PFSK-1 (cell line): Measurements from ENCODE around the gene RFX2.
A peak's percentile ranks its signal among the peaks of the same experiment; 100 is the strongest.

Source experiments
- FOXP2 ChIP-seq: optimal IDR thresholded peaks from 2 replicates; pipeline ENCODE3; 2011; ENCODE audit warnings: borderline replicate concordance, control low read depth, inconsistent platforms; ENCODE audit not compliant: insufficient read depth; ENCODE audit errors: extremely low read length, extremely low read depth
- POLR2AphosphoS5 ChIP-seq: IDR thresholded peaks from 2 replicates; pipeline ENCODE4 v1.6.1; 2012; ENCODE audit warnings: low read depth, mild to moderate bottlenecking, control low read depth, low read length, moderate library complexity
- REST ChIP-seq, 2 experiments: IDR thresholded peaks; 2 replicates each; pipeline versions ENCODE4 v1.6.1 to v1.8.0; 2011 to 2012; ENCODE audit warnings: low read depth in 2 of 2, low read length in 2 of 2, control low read depth in 1 of 2, inconsistent platforms in 1 of 2, mild to moderate bottlenecking in 1 of 2, moderate library complexity in 1 of 2; ENCODE audit not compliant: insufficient read depth in 1 of 2
- SIN3A ChIP-seq: IDR thresholded peaks from 2 replicates; pipeline ENCODE4 v1.6.1; 2012; ENCODE audit warnings: mild to moderate bottlenecking, low read length, moderate library complexity, borderline replicate concordance; ENCODE audit not compliant: insufficient read depth
- TAF1 ChIP-seq: IDR thresholded peaks from 2 replicates; pipeline ENCODE4 v1.6.1; 2012; ENCODE audit warnings: low read length, control low read depth, borderline replicate concordance; ENCODE audit not compliant: insufficient read depth

The RFX2 gene

GRCh38 chr19:5961969-5962945 is 148.0 kb downstream of the RFX2 start:
- peak; percentile 96 for TF ChIP-seq SIN3A
- peak; percentile 95 for TF ChIP-seq FOXP2
- TF ChIP-seq POLR2AphosphoS5 = no peak
- no peak for TF ChIP-seq TAF1

- TF ChIP-seq TAF1 (no peak), SIN3A (no peak), POLR2AphosphoS5 (no peak), FOXP2 (no peak), REST (IDR thresholded peaks at IDR 0.05; ENCODE audit: insufficient read depth in 1 of 2, low read depth in 2 of 2, low read length in 2 of 2) (no peak)
Measured at GRCh38 chr19:5960005-5961001, 150.0 kb downstream of the RFX2 start.

- TF ChIP-seq FOXP2 = no peak
- no peak for TF ChIP-seq SIN3A
- no peak for TF ChIP-seq REST (IDR thresholded peaks at IDR 0.05; ENCODE audit: insufficient read depth in 1 of 2, low read depth in 2 of 2, low read length in 2 of 2)
- TF ChIP-seq POLR2AphosphoS5 = no peak
- TF ChIP-seq TAF1 = no peak
Measured at GRCh38 chr19:5959260-5960004, 150.9 kb downstream of the RFX2 start.

GRCh38 chr19:5958851-5959122 is 151.5 kb downstream of the RFX2 start:
- TF ChIP-seq REST (IDR thresholded peaks at IDR 0.05; ENCODE audit: insufficient read depth in 1 of 2, low read depth in 2 of 2, low read length in 2 of 2) = no peak
- no peak for TF ChIP-seq FOXP2
- no peak for TF ChIP-seq POLR2AphosphoS5
- TF ChIP-seq SIN3A = no peak
- TF ChIP-seq TAF1 = no peak

- TF ChIP-seq SIN3A (no peak), POLR2AphosphoS5 (no peak), FOXP2 (no peak), REST (IDR thresholded peaks at IDR 0.05; ENCODE audit: insufficient read depth in 1 of 2, low read depth in 2 of 2, low read length in 2 of 2) (no peak), TAF1 (no peak)
Measured at GRCh38 chr19:5958074-5958850, 152.0 kb downstream of the RFX2 start.
